H9 (cell line): Measurements from ENCODE around the gene STK32B. TPM values are rescaled to one million over a fixed set of nuclear protein-coding genes. Genes with fewer than 3 reads are reported as not detected.

Source experiments
- DNase-seq: peaks from one replicate; pipeline ENCODE4 v3.0.0-alpha.2; 2017
- H2AFZ ChIP-seq: one replicate; pipeline ENCODE4 v1.6.1; 2013; ENCODE audit warnings: mild to moderate bottlenecking, low read length, control low read depth, moderate library complexity
- H2AK5ac ChIP-seq: 2 replicates; pipeline ENCODE4 v1.6.1; 2013; ENCODE audit warnings: low read length, control low read depth, mixed read lengths; ENCODE audit not compliant: insufficient read length
- H2BK120ac ChIP-seq: one replicate; pipeline ENCODE4 v1.6.1; 2013; ENCODE audit warnings: low read depth, mild to moderate bottlenecking, low read length, control low read depth, inconsistent platforms; ENCODE audit not compliant: poor library complexity, severe bottlenecking
- H2BK12ac ChIP-seq: 2 replicates; pipeline ENCODE4 v1.6.1; 2013; ENCODE audit warnings: low read length, control low read depth, mixed read lengths, low read depth; ENCODE audit not compliant: insufficient read length
- H2BK15ac ChIP-seq: 2 replicates; pipeline ENCODE4 v1.6.1; 2013; ENCODE audit warnings: low read depth, low read length, control low read depth
- H2BK20ac ChIP-seq: one replicate; pipeline ENCODE4 v1.6.1; 2013; ENCODE audit warnings: low read depth, mild to moderate bottlenecking, low read length, control low read depth, inconsistent platforms; ENCODE audit not compliant: poor library complexity, severe bottlenecking
- H2BK5ac ChIP-seq: 2 replicates; pipeline ENCODE4 v1.6.1; 2013; ENCODE audit warnings: low read length, control low read depth, mixed read lengths; ENCODE audit not compliant: insufficient read length
- H3K14ac ChIP-seq: 2 replicates; pipeline ENCODE4 v1.6.1; 2013; ENCODE audit warnings: low read length, control low read depth; ENCODE audit not compliant: insufficient read depth
- H3K18ac ChIP-seq: 2 replicates; pipeline ENCODE4 v1.6.1; 2013; ENCODE audit warnings: low read depth, mild to moderate bottlenecking, mixed read lengths, low read length, control low read depth; ENCODE audit not compliant: insufficient read length
- H3K23ac ChIP-seq: 2 replicates; pipeline ENCODE4 v1.6.1; 2013; ENCODE audit warnings: low read length, control low read depth, mixed read lengths, low read depth; ENCODE audit not compliant: insufficient read length
- H3K23me2 ChIP-seq: 2 replicates; pipeline ENCODE4 v1.6.1; 2013; ENCODE audit warnings: low read depth, mild to moderate bottlenecking, mixed read lengths, low read length, control low read depth; ENCODE audit not compliant: insufficient read length, poor library complexity, severe bottlenecking
- H3K27ac ChIP-seq: 2 replicates; pipeline ENCODE4 v1.5.1; 2013; ENCODE audit warnings: low read length, control low read depth, mixed read lengths, low read depth; ENCODE audit not compliant: insufficient read length
- H3K27me3 ChIP-seq: 2 replicates; pipeline ENCODE4 v1.6.1; 2013; ENCODE audit warnings: low read length, control low read depth, inconsistent platforms; ENCODE audit not compliant: insufficient read depth
- H3K4ac ChIP-seq: 2 replicates; pipeline ENCODE4 v1.6.1; 2013; ENCODE audit warnings: low read depth, mild to moderate bottlenecking, control low read depth, inconsistent platforms, low read length, moderate library complexity
- H3K4me1 ChIP-seq: 2 replicates; pipeline ENCODE4 v1.6.1; 2013; ENCODE audit warnings: low read length, control low read depth, inconsistent platforms; ENCODE audit not compliant: insufficient read depth
- H3K4me2 ChIP-seq: 2 replicates; pipeline ENCODE4 v1.6.1; 2013; ENCODE audit warnings: low read length, control low read depth, mixed read lengths; ENCODE audit not compliant: insufficient read length, insufficient read depth
- H3K56ac ChIP-seq: 2 replicates; pipeline ENCODE4 v1.6.1; 2013; ENCODE audit warnings: low read depth, mild to moderate bottlenecking, mixed read lengths, low read length, control low read depth; ENCODE audit not compliant: insufficient read length
- H3K79me1 ChIP-seq: 2 replicates; pipeline ENCODE4 v1.6.1; 2013; ENCODE audit warnings: low read depth, mild to moderate bottlenecking, moderate library complexity, low read length, control low read depth, inconsistent platforms; ENCODE audit not compliant: insufficient read depth, poor library complexity, severe bottlenecking
- H3K79me2 ChIP-seq: 2 replicates; pipeline ENCODE4 v1.6.1; 2013; ENCODE audit warnings: low read length, control low read depth, inconsistent platforms; ENCODE audit not compliant: insufficient read depth
- H3K9ac ChIP-seq: 2 replicates; pipeline ENCODE4 v1.6.1; 2013; ENCODE audit warnings: low read length, control low read depth, mixed read lengths; ENCODE audit not compliant: insufficient read length; ENCODE audit errors: extremely low read depth
- H3K9me3 ChIP-seq: one replicate; pipeline ENCODE4 v1.6.1; 2013; ENCODE audit warnings: low read depth, low read length, inconsistent platforms; ENCODE audit not compliant: control insufficient read depth
- H3T11ph ChIP-seq: one replicate; pipeline ENCODE4 v1.6.1; 2013; ENCODE audit warnings: mild to moderate bottlenecking, low read length, control low read depth, inconsistent platforms
- H4K20me1 ChIP-seq: one replicate; pipeline ENCODE4 v1.6.1; 2013; ENCODE audit not compliant: control insufficient read depth, insufficient read length, insufficient read depth
- H4K5ac ChIP-seq: 2 replicates; pipeline ENCODE4 v1.6.1; 2013; ENCODE audit warnings: low read depth, mild to moderate bottlenecking, mixed read lengths, low read length, control low read depth; ENCODE audit not compliant: insufficient read length
- H4K8ac ChIP-seq: replicated peaks from 2 replicates; pipeline ENCODE4 v1.6.1; 2013; ENCODE audit warnings: low read length, control low read depth, mixed read lengths, low read depth; ENCODE audit not compliant: insufficient read length
- H4K91ac ChIP-seq: 2 replicates; pipeline ENCODE4 v1.6.1; 2013; ENCODE audit warnings: low read depth, mild to moderate bottlenecking, moderate library complexity, mixed read lengths, low read length, control low read depth; ENCODE audit not compliant: insufficient read length
- H3K27ac Mint-ChIP-seq, 3 experiments: 2 replicates in 2 of 3; 3 replicates in 1 of 3; pipeline ENCODE4 v1.8.0; 2020 to 2021; ENCODE audit warnings: mixed read lengths in 3 of 3, mild to moderate bottlenecking in 1 of 3, moderate library complexity in 1 of 3
- H3K27me3 Mint-ChIP-seq: 2 replicates; pipeline ENCODE4 v1.8.0; 2021; ENCODE audit warnings: low read depth, mild to moderate bottlenecking, moderate library complexity, mixed read lengths
- H3K36me3 Mint-ChIP-seq, 3 experiments: 2 replicates in 2 of 3; 3 replicates in 1 of 3; pipeline ENCODE4 v1.8.0; 2020 to 2021; ENCODE audit warnings: low read depth in 3 of 3, mixed read lengths in 3 of 3; ENCODE audit not compliant: insufficient read depth in 1 of 3
- H3K4me1 Mint-ChIP-seq, 2 experiments: 2 replicates each; pipeline ENCODE4 v1.8.0; 2020; ENCODE audit warnings: mixed read lengths in 2 of 2
- H3K4me3 Mint-ChIP-seq, 2 experiments: 2 replicates in 1 of 2; 3 replicates in 1 of 2; pipeline ENCODE4 v1.8.0; 2020 to 2021; ENCODE audit warnings: mild to moderate bottlenecking in 2 of 2, mixed read lengths in 2 of 2, moderate library complexity in 1 of 2
- H3K9me3 Mint-ChIP-seq, 2 experiments: 2 replicates in 1 of 2; 3 replicates in 1 of 2; pipeline ENCODE4 v1.8.0; 2020; ENCODE audit warnings: mild to moderate bottlenecking in 2 of 2, mixed read lengths in 2 of 2, moderate library complexity in 1 of 2
- WGBS: extraction: QIAGEN DNeasy Blood & Tissue Kit; methylation state at CpG from one replicate; pipeline ENCODE4 v1.1.7; 2013; ENCODE audit warnings: missing lambda C conversion rate, low lambda C conversion rate, mixed read lengths; ENCODE audit not compliant: insufficient read length; ENCODE audit errors: extremely low coverage; 5-methylcytosine and 5-hydroxymethylcytosine counted together
- total RNA-seq: library from RNA; stranded (reverse); gene quantifications from 2 replicates; pipeline ENCODE4 v1.2.1, GENCODE V29; 2021
- TF ChIP-seq, protein P1 (sequence below): fragments of 200-600 bp; sonication (generic); conservative IDR thresholded peaks from 3 replicates; pipeline ENCODE4 v1.8.0; 2021; ENCODE audit warnings: antibody characterized with exemption, mild to moderate bottlenecking

Gene STK32B
- total RNA-seq, 1 experiment from 2014 or later = 1.0 TPM

DNA sequence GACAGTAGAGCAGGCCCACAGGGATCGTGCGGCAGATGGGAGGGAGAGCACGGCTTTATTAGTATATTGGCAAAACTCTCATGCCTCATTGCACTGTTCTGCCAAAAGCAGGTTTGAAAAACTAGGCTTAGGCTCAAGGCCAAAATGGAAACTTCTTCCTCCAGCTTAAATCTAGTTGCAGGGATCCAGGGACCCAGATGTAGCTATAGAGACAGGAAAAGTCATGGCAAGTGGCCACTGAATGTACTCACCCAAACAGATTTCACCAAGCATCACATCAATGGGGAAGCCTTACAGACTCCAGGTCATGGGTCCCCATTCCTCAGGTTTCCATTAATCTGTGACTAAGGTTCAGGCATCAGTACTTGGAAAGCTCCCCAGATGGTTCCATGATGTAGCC lies 149.2 kb downstream of the STK32B start:
- Mint-ChIP-seq H3K9me3 (peaks cover 16 to 24% of the 10 kb centered on the region in 2 experiments), H3K27ac (no peak overlapping the region; a peak in 1 of 7 replicates), H3K4me3 (no peak overlapping the region; a peak in 1 of 5 replicates), H3K36me3 (peaks cover 10 to 27% (median 18%) of the 10 kb centered on the region in 3 experiments), H3K27me3 (peaks cover 2% of the 10 kb centered on the region), H3K4me1 (peaks cover 60 to 62% of the 10 kb centered on the region in 2 experiments)
- Histone ChIP-seq H3K79me1 (no peaks in the 10 kb centered on the region), H4K20me1 (no peaks in the 10 kb centered on the region), H4K91ac (no peak overlapping the region), H2AK5ac (no peak overlapping the region), H3T11ph (no peak overlapping the region), H3K27ac (no peak overlapping the region), H3K23me2 (no peaks in the 10 kb centered on the region), H3K56ac (no peak overlapping the region), H2BK15ac (no peak overlapping the region), H2BK120ac (no peak overlapping the region), H3K18ac (peak overlapping the region; percentile 34), H3K14ac (0 out of 2 replicates have a peak overlapping the region, but pooled peaks have one; percentile 60), H3K9me3 (no peaks in the 10 kb centered on the region), H4K8ac (no peak overlapping the region), H3K4ac (no peak overlapping the region), H3K9ac (no peak overlapping the region), H2BK20ac (no peak overlapping the region), H2BK5ac (no peak overlapping the region), H3K79me2 (no peaks in the 10 kb centered on the region), H3K27me3 (no peaks in the 10 kb centered on the region), H3K23ac (no peak overlapping the region), H2BK12ac (peak overlapping the region; percentile 29), H4K5ac (no peak overlapping the region), H2AFZ (no peak overlapping the region), H3K4me1 (peaks cover 14% of the 10 kb centered on the region; the same call in 1 of the 2 replicates), H3K4me2 (no peak overlapping the region)
- no peak for DNase-seq
- TF ChIP-seq, protein P1, sequence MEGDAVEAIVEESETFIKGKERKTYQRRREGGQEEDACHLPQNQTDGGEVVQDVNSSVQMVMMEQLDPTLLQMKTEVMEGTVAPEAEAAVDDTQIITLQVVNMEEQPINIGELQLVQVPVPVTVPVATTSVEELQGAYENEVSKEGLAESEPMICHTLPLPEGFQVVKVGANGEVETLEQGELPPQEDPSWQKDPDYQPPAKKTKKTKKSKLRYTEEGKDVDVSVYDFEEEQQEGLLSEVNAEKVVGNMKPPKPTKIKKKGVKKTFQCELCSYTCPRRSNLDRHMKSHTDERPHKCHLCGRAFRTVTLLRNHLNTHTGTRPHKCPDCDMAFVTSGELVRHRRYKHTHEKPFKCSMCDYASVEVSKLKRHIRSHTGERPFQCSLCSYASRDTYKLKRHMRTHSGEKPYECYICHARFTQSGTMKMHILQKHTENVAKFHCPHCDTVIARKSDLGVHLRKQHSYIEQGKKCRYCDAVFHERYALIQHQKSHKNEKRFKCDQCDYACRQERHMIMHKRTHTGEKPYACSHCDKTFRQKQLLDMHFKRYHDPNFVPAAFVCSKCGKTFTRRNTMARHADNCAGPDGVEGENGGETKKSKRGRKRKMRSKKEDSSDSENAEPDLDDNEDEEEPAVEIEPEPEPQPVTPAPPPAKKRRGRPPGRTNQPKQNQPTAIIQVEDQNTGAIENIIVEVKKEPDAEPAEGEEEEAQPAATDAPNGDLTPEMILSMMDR = no peak
- no CpG with 5 or more reads among the region's 3 CpGs for WGBS
